Measurements from ENCODE around the gene SLC22A24.

- TF ChIP-seq POLR2A (IDR thresholded peaks at IDR 0.05) (no peak), CTCF (IDR thresholded peaks at IDR 0.05) (no peak), POLR2AphosphoS5 (IDR thresholded peaks at IDR 0.05) (no peak)
Measured at GRCh38 chr11:63144121-63144520, at the start of gene SLC22A24.

All from gastroesophageal sphincter (tissue), 3 donors.